Esophagus (tissue), 2 donors: Measurements from ENCODE around the gene CLC. TPM values are rescaled to one million over a fixed set of nuclear protein-coding genes. Genes with fewer than 3 reads are reported as not detected.
"Not testable (repeated sequence)": the region's sequence is repeated elsewhere in the genome, so short reads cannot be mapped to it uniquely, and the experiment has no call there.

Experiments
- H3K27ac ChIP-seq, 2 donors: one replicate each; pipeline ENCODE4 v1.5.1; 2013; ENCODE audit warnings: low read depth in 2 of 2, mild to moderate bottlenecking in 2 of 2, inconsistent platforms in 1 of 2, low read length in 1 of 2, moderate library complexity in 1 of 2
- H3K27me3 ChIP-seq, 2 donors: one replicate each; pipeline ENCODE4 v1.6.1; 2013; ENCODE audit warnings: low read length in 2 of 2, control low read depth in 1 of 2, mild to moderate bottlenecking in 1 of 2; ENCODE audit not compliant: insufficient read depth in 2 of 2, control insufficient read depth in 1 of 2
- H3K36me3 ChIP-seq, 2 donors: one replicate each; pipeline ENCODE4 v1.6.1; 2013; ENCODE audit warnings: low read length in 1 of 2; ENCODE audit not compliant: control insufficient read depth in 2 of 2, insufficient read depth in 2 of 2
- H3K4me1 ChIP-seq, 2 donors: one replicate each; pipeline ENCODE4 v1.6.1; 2013; ENCODE audit warnings: low read length in 1 of 2; ENCODE audit not compliant: control insufficient read depth in 2 of 2, insufficient read depth in 2 of 2
- H3K4me3 ChIP-seq, 2 donors: one replicate each; pipeline ENCODE4 v1.5.1; 2013; ENCODE audit warnings: low read length in 2 of 2, mild to moderate bottlenecking in 2 of 2, low read depth in 1 of 2, moderate library complexity in 1 of 2
- H3K9me3 ChIP-seq, 2 donors: one replicate each; pipeline ENCODE4 v1.6.1; 2013; ENCODE audit warnings: mild to moderate bottlenecking in 2 of 2, low read depth in 1 of 2, low read length in 1 of 2, moderate library complexity in 1 of 2; ENCODE audit not compliant: control insufficient read depth in 2 of 2, insufficient read depth in 1 of 2
- WGBS, 2 donors: extraction: QIAGEN DNeasy Blood & Tissue Kit; methylation state at CpG; one replicate each; pipeline ENCODE4 v1.1.7; 2013; 5-methylcytosine and 5-hydroxymethylcytosine counted together
- polyA plus RNA-seq, 2 donors: library from polyadenylated mRNA; stranded (reverse); fragments of 200-250 nt; gene quantifications; one replicate each; pipeline ENCODE4 v1.2.3, GENCODE V29; 2013
- donor health status: healthy with polysubstance abuse.
- donor health status: Bipolar disorder and iron deficiency.

Gene CLC
- polyA plus RNA-seq, 2 donors, result not detected

DNA sequence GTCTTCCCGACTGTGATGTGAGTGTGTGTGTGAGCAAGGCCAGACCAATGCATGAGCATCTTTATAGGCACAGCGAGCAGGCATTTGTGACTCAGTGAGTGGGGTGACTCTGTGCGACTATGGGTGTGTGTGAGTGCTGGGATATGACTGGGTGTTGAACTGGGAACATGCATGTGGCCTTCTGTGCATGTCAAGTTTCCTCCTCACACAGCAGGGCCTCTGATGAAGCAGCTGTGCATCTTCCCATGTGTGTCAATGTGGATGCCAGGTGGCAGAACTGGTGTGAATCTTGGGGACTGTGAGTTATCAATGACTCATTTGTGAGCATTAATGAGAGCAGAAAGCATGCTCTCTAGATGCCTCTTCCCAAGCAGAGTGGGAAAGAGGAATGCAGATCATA lies 45.7 kb downstream of the CLC start:
- Histone ChIP-seq H3K36me3 (no peaks in the 10 kb centered on the region), H3K9me3 (no peaks in the 10 kb centered on the region), H3K4me1 (no peaks in the 10 kb centered on the region), H3K27me3 (no peaks in the 10 kb centered on the region), H3K27ac (no peak overlapping the region), H3K4me3 (no peak overlapping the region)
- 71 to 74% methylated on average over 3 of the region's 3 CpGs for WGBS, 2 donors

DNA sequence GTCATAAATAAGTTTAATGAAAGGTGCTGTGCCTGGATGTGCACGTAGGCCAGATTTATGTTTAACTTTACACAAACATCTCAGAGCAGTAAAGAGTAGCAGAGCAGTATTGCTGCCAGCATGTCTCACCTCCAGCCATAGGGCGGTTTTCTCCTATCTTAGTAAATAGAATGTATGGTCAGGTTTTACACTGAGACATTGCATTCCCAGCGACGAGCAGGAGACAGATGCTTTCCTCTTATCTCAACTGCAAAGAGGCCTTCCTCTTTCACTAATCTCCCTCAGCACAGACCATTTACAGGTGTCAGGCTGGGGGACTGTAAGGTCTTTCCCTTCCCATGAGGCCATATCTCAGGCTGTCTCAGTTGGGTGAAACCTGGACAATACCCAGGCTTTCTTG lies 49.2 kb downstream of the CLC start:
- not testable (repeated sequence) for H3K9me3 ChIP-seq, H3K4me1 ChIP-seq, H3K27ac ChIP-seq, H3K27me3 ChIP-seq, H3K4me3 ChIP-seq, H3K36me3 ChIP-seq
- 74 to 76% methylated on average over 4 of the region's 4 CpGs for WGBS, 2 donors

- H3K27me3 ChIP-seq, result no peaks in the 10 kb centered on the region
- no peaks in the 10 kb centered on the region for H3K4me1 ChIP-seq
- no peaks in the 10 kb centered on the region for H3K9me3 ChIP-seq
- H3K4me3 ChIP-seq, result no peak overlapping the region
- 76 to 77% methylated on average over 3 of the region's 3 CpGs for WGBS, 2 donors
- no peak overlapping the region for H3K27ac ChIP-seq
- H3K36me3 ChIP-seq, result no peaks in the 10 kb centered on the region
Observed at GRCh38 chr19:39686739-39687138, 51.1 kb downstream of the CLC start.

DNA sequence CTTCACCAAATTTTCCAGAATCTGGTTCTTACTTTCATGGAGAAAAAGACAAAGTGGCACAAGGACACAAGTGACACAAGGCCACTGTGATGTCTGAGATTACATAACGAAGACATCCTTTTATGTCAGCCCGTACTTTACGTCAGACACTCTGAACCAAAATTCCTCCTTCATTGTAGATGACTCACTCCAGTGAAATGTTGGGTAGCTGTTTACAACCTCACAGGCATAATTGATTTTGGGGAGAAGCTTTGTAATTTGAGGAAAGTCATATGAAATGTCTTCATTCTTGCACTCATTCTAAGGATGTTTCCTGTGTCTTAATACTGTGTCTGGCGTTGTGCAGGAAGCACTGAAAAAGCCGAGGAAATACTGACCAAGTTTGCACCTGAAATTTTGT lies 53.6 kb downstream of the CLC start:
- Histone ChIP-seq H3K4me3 (no peak overlapping the region), H3K27me3 (no peaks in the 10 kb centered on the region), H3K4me1 (no peaks in the 10 kb centered on the region), H3K9me3 (no peaks in the 10 kb centered on the region), H3K36me3 (no peaks in the 10 kb centered on the region), H3K27ac (no peak overlapping the region)
- 76 to 81% methylated on average over 5 of the region's 5 CpGs for WGBS, 2 donors

DNA sequence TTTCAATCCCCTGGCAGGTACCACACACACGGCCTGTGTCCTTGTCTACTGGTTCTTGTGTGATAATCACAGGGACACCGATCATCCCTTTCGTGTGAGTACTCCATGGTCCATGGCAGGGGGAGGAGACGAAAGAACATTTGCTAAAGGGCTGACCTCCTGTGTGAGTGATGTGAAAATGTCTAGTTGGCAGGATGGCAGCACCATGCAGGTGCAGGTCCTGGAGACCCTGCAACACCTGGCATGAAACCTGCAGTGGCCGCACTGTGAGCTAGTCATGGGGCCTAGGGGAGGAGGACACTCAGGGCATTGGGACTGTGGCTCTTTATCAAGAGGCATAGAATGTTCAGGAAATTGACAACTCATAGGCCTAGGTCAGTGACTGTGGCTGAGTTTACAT lies 56.4 kb downstream of the CLC start:
- 91 to 93% methylated on average over 5 of the region's 5 CpGs for WGBS, 2 donors
- Histone ChIP-seq H3K4me1 (peaks cover 0 to 2% of the 10 kb centered on the region in 2 donors), H3K9me3 (no peaks in the 10 kb centered on the region), H3K27ac (no peak overlapping the region), H3K27me3 (no peaks in the 10 kb centered on the region), H3K36me3 (no peaks in the 10 kb centered on the region), H3K4me3 (no peak overlapping the region)

Other genes starting within 250 kb of the CLC start
- gene DLL3, start 239.1 kb downstream of the CLC start, polyA plus RNA-seq, result under 1 TPM in 1 of 2 donors, not detected in 1; 0.04 TPM
- gene SELENOV, start 222.9 kb downstream of the CLC start, polyA plus RNA-seq, result not detected
- gene EID2B, start 205.2 kb downstream of the CLC start, polyA plus RNA-seq, result under 1 TPM; 0.57 to 0.80 TPM
- 10 to 100 TPM; 11.6 to 16.7 TPM for gene EID2, start 197.9 kb downstream of the CLC start, polyA plus RNA-seq
- not detected for gene LGALS13, start 135.5 kb downstream of the CLC start, polyA plus RNA-seq
- gene LGALS16, start 82.1 kb downstream of the CLC start, polyA plus RNA-seq, result not detected
- not detected for gene LGALS14, start 33.5 kb downstream of the CLC start, polyA plus RNA-seq
- gene LEUTX, start 40.8 kb upstream of the CLC start, polyA plus RNA-seq, result under 1 TPM in 1 of 2 donors, not detected in 1; 0.06 TPM
- gene DYRK1B, start 96.1 kb upstream of the CLC start, polyA plus RNA-seq, result 10 to 100 TPM in 1 of 2 donors, 1 to 10 TPM in 1; 6.8 to 13.0 TPM
- 100 to 1,000 TPM; 174 to 366 TPM for gene FBL, start 108.3 kb upstream of the CLC start, polyA plus RNA-seq
- 1 to 10 TPM; 2.3 to 3.0 TPM for gene FCGBP, start 196.6 kb upstream of the CLC start, polyA plus RNA-seq
- gene PSMC4, start 233.1 kb upstream of the CLC start, polyA plus RNA-seq, result 10 to 100 TPM; 50.1 to 73.8 TPM